Stimulated activated CD4-positive, alpha-beta T cell treated with anti-CD3 and anti-CD28 coated beads, Interleukin-12 subunit alpha, Interleukin-12 subunit beta, amount 100 ng/mL, for 48 hours (primary cell): ENCODE measurements around the gene RBM5.
"Not testable (repeated sequence)": the region's sequence is repeated elsewhere in the genome, so short reads cannot be mapped to it uniquely, and the experiment has no call there.

ENCODE experiments used
- DNase-seq, 3 donors: peaks; one replicate each; pipeline ENCODE4 v3.0.0-alpha.2; 2020; ENCODE audit warnings: low read depth in 2 of 3, low spot score in 1 of 3

RBM5 gene

GRCh38 chr3:50088725-50089608 is at the start of gene RBM5:
RBM5 (plus strand) TSS chr3:50088919; CDS start chr3:50090435, 1,516 bp downstream.
- peak; percentile 88 to 91 (median 89) for DNase-seq

GRCh38 chr3:50044976-50045375 is 43.7 kb upstream of the RBM5 start:
- DNase-seq = no peak

- no peak for DNase-seq
Measured at GRCh38 chr3:50047426-50047825, 41.3 kb upstream of the RBM5 start.

- DNase-seq = no peak
Measured at GRCh38 chr3:50050361-50050760, 38.4 kb upstream of the RBM5 start.

GRCh38 chr3:50057756-50058155 is 31.0 kb upstream of the RBM5 start:
- DNase-seq = no peak

GRCh38 chr3:50068134-50068533 is 20.6 kb upstream of the RBM5 start:
- DNase-seq = no peak

GRCh38 chr3:50078091-50078490 is 10.6 kb upstream of the RBM5 start:
- DNase-seq = no peak

- DNase-seq = no peak
Measured at GRCh38 chr3:50078622-50079021, 10.1 kb upstream of the RBM5 start.

GRCh38 chr3:50084951-50085350 is 3.8 kb upstream of the RBM5 start:
- not testable (repeated sequence) for DNase-seq

GRCh38 chr3:50089609-50089945 is 858 bp downstream of the RBM5 start:
- no peak for DNase-seq

- no peak for DNase-seq
Measured at GRCh38 chr3:50090984-50091383, 2.3 kb downstream of the RBM5 start.

- DNase-seq = no peak
Measured at GRCh38 chr3:50095352-50095998, 6.8 kb downstream of the RBM5 start.

GRCh38 chr3:50100386-50100785 is 11.7 kb downstream of the RBM5 start:
- DNase-seq = no peak

GRCh38 chr3:50100956-50101845 is 12.5 kb downstream of the RBM5 start:
- DNase-seq = no peak

- DNase-seq = no peak
Measured at GRCh38 chr3:50102558-50102957, 13.8 kb downstream of the RBM5 start.

GRCh38 chr3:50111757-50112156 is 23.0 kb downstream of the RBM5 start:
- no peak for DNase-seq

GRCh38 chr3:50112462-50112861 is 23.7 kb downstream of the RBM5 start:
- no peak for DNase-seq

GRCh38 chr3:50117120-50117519 is 28.4 kb downstream of the RBM5 start:
- no peak for DNase-seq

- no peak for DNase-seq
Measured at GRCh38 chr3:50118237-50118636, 29.5 kb downstream of the RBM5 start.

GRCh38 chr3:50119786-50120185 is 31.1 kb downstream of the RBM5 start:
- no peak for DNase-seq

- no peak for DNase-seq
Measured at GRCh38 chr3:50120364-50121071, 31.8 kb downstream of the RBM5 start.
